ENCODE data around the gene RMC1. TPM values are rescaled to one million over a fixed set of nuclear protein-coding genes. Genes with fewer than 3 reads are reported as not detected.
"Not testable (repeated sequence)": the region's sequence is repeated elsewhere in the genome, so short reads cannot be mapped to it uniquely, and the experiment has no call there.

Gene RMC1
- total RNA-seq, 2 experiments from 2014 or later, result 32.8 to 36.2 TPM

DNA sequence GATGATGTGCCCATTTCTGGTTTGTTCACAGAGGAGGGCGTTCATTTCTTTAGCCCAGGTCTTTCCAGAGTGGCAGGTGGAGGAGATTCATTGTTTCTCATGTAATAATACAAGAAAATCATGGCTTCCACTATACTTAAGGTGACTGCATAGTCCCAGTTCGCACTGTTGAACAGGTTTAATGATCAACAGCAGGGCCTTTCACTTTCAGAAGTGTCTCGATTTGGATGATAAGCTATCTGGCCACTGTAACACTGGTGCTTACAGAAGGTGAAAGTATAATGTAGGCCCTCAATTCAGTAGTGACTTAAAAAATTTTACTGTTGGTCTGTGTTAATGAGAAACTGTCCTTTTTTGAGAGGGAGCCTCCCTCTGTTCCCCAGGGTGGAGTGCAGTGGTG, 1.4 kb downstream of the RMC1 start:
- ChIA-PET CTCF (ENCODE audit: unreplicated experiment) (no interaction called here), POLR2A (interaction anchor here (0.5 to 1.0 kb wide), 2 partner anchors 60 to 65 kb away, joined by 3 to 4 read pairs; no protein-coding TSS in a partner anchor)
- intact Hi-C loops (cut with micrococcal nuclease; ENCODE audit: unreplicated experiment), result loop anchor here (5.0 to 10.0 kb wide), 4 partner anchors 262 to 710 kb away; partner anchors contain the start of genes RBBP8 and TTC39C
- Histone ChIP-seq H3K4me1 (ENCODE audit: insufficient read depth, low read length, poor library complexity, severe bottlenecking) (peaks cover 26% of the 10 kb centered on the region), H3K9me2 (ENCODE audit: insufficient read depth, low read length) (no peaks in the 10 kb centered on the region), H3K79me2 (ENCODE audit: insufficient read depth, low read depth, low read length) (peaks cover 19% of the 10 kb centered on the region; the same call in 1 of the 2 replicates), H4K20me1 (ENCODE audit: insufficient read depth, low read length) (0 out of 2 replicates have a peak, but pooled peaks cover 9% of the 10 kb centered on the region), H3K4me3 (ENCODE audit: low read depth, low read length, poor library complexity, severe bottlenecking) (peak overlapping the region; percentile 96), H3K4me2 (ENCODE audit: low read length) (peak overlapping the region; percentile 84), H3K27ac (ENCODE audit: low read depth, low read length, poor library complexity, severe bottlenecking) (peak overlapping the region; percentile 11), H3K36me3 (ENCODE audit: insufficient read depth, low read length) (peaks cover 39% of the 10 kb centered on the region), H2AFZ (ENCODE audit: low read length) (no peak overlapping the region), H3K9me3 (ENCODE audit: low read length) (no peaks in the 10 kb centered on the region)
- peak; percentile 22 for DNase-seq (ENCODE audit: low spot score)
- no peak for TF ChIP-seq EZH2phosphoT487 (IDR thresholded peaks at IDR 0.05; ENCODE audit: borderline replicate concordance, low read depth, low read length)
- TF ChIP-seq, protein P1, sequence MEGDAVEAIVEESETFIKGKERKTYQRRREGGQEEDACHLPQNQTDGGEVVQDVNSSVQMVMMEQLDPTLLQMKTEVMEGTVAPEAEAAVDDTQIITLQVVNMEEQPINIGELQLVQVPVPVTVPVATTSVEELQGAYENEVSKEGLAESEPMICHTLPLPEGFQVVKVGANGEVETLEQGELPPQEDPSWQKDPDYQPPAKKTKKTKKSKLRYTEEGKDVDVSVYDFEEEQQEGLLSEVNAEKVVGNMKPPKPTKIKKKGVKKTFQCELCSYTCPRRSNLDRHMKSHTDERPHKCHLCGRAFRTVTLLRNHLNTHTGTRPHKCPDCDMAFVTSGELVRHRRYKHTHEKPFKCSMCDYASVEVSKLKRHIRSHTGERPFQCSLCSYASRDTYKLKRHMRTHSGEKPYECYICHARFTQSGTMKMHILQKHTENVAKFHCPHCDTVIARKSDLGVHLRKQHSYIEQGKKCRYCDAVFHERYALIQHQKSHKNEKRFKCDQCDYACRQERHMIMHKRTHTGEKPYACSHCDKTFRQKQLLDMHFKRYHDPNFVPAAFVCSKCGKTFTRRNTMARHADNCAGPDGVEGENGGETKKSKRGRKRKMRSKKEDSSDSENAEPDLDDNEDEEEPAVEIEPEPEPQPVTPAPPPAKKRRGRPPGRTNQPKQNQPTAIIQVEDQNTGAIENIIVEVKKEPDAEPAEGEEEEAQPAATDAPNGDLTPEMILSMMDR (conservative IDR thresholded peaks at IDR 0.05; ENCODE audit: low read length), result no peak
- BruUV-seq (replicated peaks), result no TSS peak

DNA sequence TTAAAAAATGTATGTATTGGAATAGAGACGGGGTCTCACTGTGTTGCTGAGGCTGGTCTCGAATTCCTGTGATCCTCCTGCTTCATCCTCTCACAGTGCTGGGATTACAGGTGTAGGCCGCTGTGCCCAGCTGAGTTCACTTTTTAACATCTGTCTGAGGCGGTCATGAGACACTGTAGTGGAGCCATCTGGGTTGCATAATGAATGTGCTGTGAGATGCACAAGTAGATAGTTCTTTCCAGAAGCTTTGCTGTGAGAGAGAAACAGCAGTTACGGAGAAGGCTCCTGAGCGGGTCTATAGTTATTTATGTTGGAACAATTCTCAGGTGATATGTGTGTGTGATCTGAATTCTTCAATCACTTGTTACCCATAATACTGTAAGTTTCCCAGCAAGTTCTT, 3.1 kb downstream of the RMC1 start:
- POLR2A ChIA-PET, result no interaction called here
- no TSS peak for BruUV-seq (replicated peaks)
- H3K79me2 ChIP-seq (ENCODE audit: insufficient read depth, low read depth, low read length), result peaks cover 19% of the 10 kb centered on the region; the same call in 1 of the 2 replicates
- intact Hi-C loops (cut with micrococcal nuclease; ENCODE audit: unreplicated experiment), result loop anchor here (10.0 kb wide), 1 partner anchor 712 kb away; no protein-coding TSS in a partner anchor
- H3K36me3 ChIP-seq (ENCODE audit: insufficient read depth, low read length), result peaks cover 55% of the 10 kb centered on the region
- 0 out of 2 replicates have a peak, but pooled peaks cover 9% of the 10 kb centered on the region for H4K20me1 ChIP-seq (ENCODE audit: insufficient read depth, low read length)
- H3K4me1 ChIP-seq (ENCODE audit: insufficient read depth, low read length, poor library complexity, severe bottlenecking), result peaks cover 24% of the 10 kb centered on the region
- H3K27ac ChIP-seq (ENCODE audit: low read depth, low read length, poor library complexity, severe bottlenecking), result no peak overlapping the region
- no peaks in the 10 kb centered on the region for H3K9me3 ChIP-seq (ENCODE audit: low read length)
- no peak for DNase-seq (ENCODE audit: low spot score)
- no peak overlapping the region for H3K4me3 ChIP-seq (ENCODE audit: low read depth, low read length, poor library complexity, severe bottlenecking)
- TF ChIP-seq, protein P1 (conservative IDR thresholded peaks at IDR 0.05; ENCODE audit: low read length), result no peak
- no peak overlapping the region for H3K4me2 ChIP-seq (ENCODE audit: low read length)
- H3K9me2 ChIP-seq (ENCODE audit: insufficient read depth, low read length), result no peaks in the 10 kb centered on the region
- H2AFZ ChIP-seq (ENCODE audit: low read length), result no peak overlapping the region
- CTCF ChIA-PET (ENCODE audit: unreplicated experiment), result no interaction called here

DNA sequence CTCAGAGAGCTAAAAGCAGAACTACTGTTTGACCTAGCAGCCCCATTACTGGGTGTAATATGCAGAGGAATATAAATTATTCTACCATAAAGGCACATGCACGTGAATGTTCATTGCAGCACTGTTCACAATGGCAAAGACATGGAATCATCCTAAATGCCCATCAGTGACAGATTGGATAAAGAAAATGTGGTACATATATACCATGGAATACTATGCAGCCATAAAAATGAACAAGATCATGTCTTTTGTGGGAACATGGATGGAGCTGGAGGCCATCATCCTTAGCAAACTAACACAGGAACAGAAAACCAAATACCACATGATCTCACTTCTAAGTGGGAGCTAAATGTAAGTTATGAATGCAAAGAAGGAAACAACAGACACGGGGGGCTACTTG, 7.6 kb downstream of the RMC1 start:
- H3K4me1 ChIP-seq (ENCODE audit: insufficient read depth, low read length, poor library complexity, severe bottlenecking); H3K79me2 ChIP-seq (ENCODE audit: insufficient read depth, low read depth, low read length); H3K4me2 ChIP-seq (ENCODE audit: low read length); DNase-seq (ENCODE audit: low spot score); H3K9me3 ChIP-seq (ENCODE audit: low read length); CTCF ChIA-PET (ENCODE audit: unreplicated experiment); H4K20me1 ChIP-seq (ENCODE audit: insufficient read depth, low read length); H2AFZ ChIP-seq (ENCODE audit: low read length); H3K9me2 ChIP-seq (ENCODE audit: insufficient read depth, low read length); H3K4me3 ChIP-seq (ENCODE audit: low read depth, low read length, poor library complexity, severe bottlenecking); H3K27ac ChIP-seq (ENCODE audit: low read depth, low read length, poor library complexity, severe bottlenecking): not testable (repeated sequence)
- peaks cover 89% of the 10 kb centered on the region for H3K36me3 ChIP-seq (ENCODE audit: insufficient read depth, low read length)
- TSS peak; percentile 40 for BruUV-seq (replicated peaks)
- intact Hi-C loops (cut with micrococcal nuclease; ENCODE audit: unreplicated experiment), result loop anchor here (10.0 kb wide), 1 partner anchor 404 kb away; no protein-coding TSS in a partner anchor
- POLR2A ChIA-PET, result interaction anchor here (0.6 to 0.7 kb wide), 3 partner anchors 45 to 867 kb away, joined by 3 to 7 read pairs (median 5); no protein-coding TSS in a partner anchor

DNA sequence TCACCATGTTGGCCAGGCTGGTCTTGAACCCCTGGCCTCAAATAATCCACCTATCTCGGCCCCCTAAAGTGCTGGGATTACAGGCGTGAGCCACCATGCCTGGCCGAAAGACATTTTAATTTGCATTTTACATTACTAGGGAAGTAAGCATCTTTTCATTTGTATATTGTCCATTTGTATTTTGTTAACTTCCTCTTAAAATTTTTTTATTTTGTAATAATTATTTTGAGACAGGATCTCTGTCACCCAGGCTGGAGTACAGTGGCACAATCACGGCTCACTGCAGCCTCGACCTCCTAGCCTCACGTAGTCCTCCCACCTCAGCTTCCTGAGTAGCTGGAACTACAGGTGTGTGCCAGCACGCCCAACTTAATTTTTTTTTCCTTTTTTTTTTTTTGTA, 8.9 kb downstream of the RMC1 start:
- H3K27ac ChIP-seq (ENCODE audit: low read depth, low read length, poor library complexity, severe bottlenecking); H3K9me2 ChIP-seq (ENCODE audit: insufficient read depth, low read length); H3K79me2 ChIP-seq (ENCODE audit: insufficient read depth, low read depth, low read length); H4K20me1 ChIP-seq (ENCODE audit: insufficient read depth, low read length); H2AFZ ChIP-seq (ENCODE audit: low read length); CTCF ChIA-PET (ENCODE audit: unreplicated experiment); BruUV-seq (replicated peaks); H3K9me3 ChIP-seq (ENCODE audit: low read length); H3K4me1 ChIP-seq (ENCODE audit: insufficient read depth, low read length, poor library complexity, severe bottlenecking); H3K4me2 ChIP-seq (ENCODE audit: low read length); DNase-seq (ENCODE audit: low spot score); H3K4me3 ChIP-seq (ENCODE audit: low read depth, low read length, poor library complexity, severe bottlenecking): not testable (repeated sequence)
- intact Hi-C loops (cut with micrococcal nuclease; ENCODE audit: unreplicated experiment), result loop anchor here (10.0 kb wide), 1 partner anchor 403 kb away; no protein-coding TSS in a partner anchor
- POLR2A ChIA-PET, result interaction anchor here (0.7 kb wide), 2 partner anchors 77 to 1869 kb away, joined by 3 to 4 read pairs; no protein-coding TSS in a partner anchor
- peaks cover 90% of the 10 kb centered on the region for H3K36me3 ChIP-seq (ENCODE audit: insufficient read depth, low read length)
